Thoracic aorta (tissue), 2 donors: Measurements from ENCODE around the gene PKP4. TPM values are rescaled to one million over a fixed set of nuclear protein-coding genes. Genes with fewer than 3 reads are reported as not detected.

ENCODE experiments used
- ATAC-seq: fragments of 150-250 bp; one replicate; pipeline ENCODE4 v1.8.0; 2017; ENCODE audit warnings: low read depth; ENCODE audit not compliant: insufficient number of reproducible peaks, low FRiP score
- DNase-seq: peaks from one replicate; pipeline ENCODE4 v3.0.0-alpha.2; 2020; ENCODE audit warnings: low spot score
- H3K27ac ChIP-seq, 2 donors: fragments of 200-600 bp; sonication (generic); 1 replicate in 1 of 2; 2 replicates in 1 of 2; pipeline ENCODE4 v1.5.1; 2016; ENCODE audit warnings: mild to moderate bottlenecking in 2 of 2, moderate library complexity in 2 of 2
- H3K27me3 ChIP-seq: fragments of 200-600 bp; sonication (generic); replicated peaks from 2 replicates; pipeline ENCODE4 v1.6.0; 2016; ENCODE audit warnings: mild to moderate bottlenecking; ENCODE audit not compliant: insufficient read depth
- H3K36me3 ChIP-seq: fragments of 200-600 bp; sonication (generic); one replicate; pipeline ENCODE4 v1.5.1; 2016
- H3K4me1 ChIP-seq, 2 donors: fragments of 200-600 bp; sonication (generic); 1 replicate in 1 of 2; 2 replicates in 1 of 2; pipeline versions ENCODE4 v1.5.1 to v1.6.0; 2016; ENCODE audit warnings: low read depth in 2 of 2, mild to moderate bottlenecking in 1 of 2; ENCODE audit not compliant: control insufficient read depth in 1 of 2
- H3K4me3 ChIP-seq: fragments of 200-600 bp; sonication (generic); 2 replicates; pipeline ENCODE4 v1.5.1; 2016; ENCODE audit warnings: mild to moderate bottlenecking
- H3K9me3 ChIP-seq: fragments of 200-600 bp; sonication (generic); 2 replicates; pipeline ENCODE4 v1.5.1; 2016
- CTCF ChIP-seq: fragments of 200-600 bp; sonication (generic); IDR thresholded peaks from one replicate; pipeline ENCODE4 v1.5.1; 2019; ENCODE audit warnings: antibody characterized with exemption
- total RNA-seq, 2 donors: library from RNA; depleted of rRNA; stranded (reverse); fragments of >200 nt; gene quantifications; one replicate each; pipeline versions ENCODE4 v1.1.0 to v1.2.3, GENCODE V29; 2016

PKP4 gene
- total RNA-seq, 2 donors from 2014 or later, result 28.0 to 49.1 TPM

GRCh38 chr2:158543957-158544356 lies 87.2 kb downstream of the PKP4 start:
- Histone ChIP-seq H3K27ac (no peak overlapping the region), H3K36me3 (peaks cover 5% of the 10 kb centered on the region), H3K4me1 (peaks cover 7 to 9% of the 10 kb centered on the region in 2 donors), H3K4me3 (no peak overlapping the region), H3K27me3 (no peaks in the 10 kb centered on the region), H3K9me3 (no peaks in the 10 kb centered on the region)
- ATAC-seq, result no peak
- DNase-seq, result no peak
- no peak for TF ChIP-seq CTCF

GRCh38 chr2:158544998-158545397 lies 88.2 kb downstream of the PKP4 start:
- H3K27ac ChIP-seq, result no peak overlapping the region
- H3K27me3 ChIP-seq, result no peaks in the 10 kb centered on the region
- DNase-seq, result no peak
- H3K9me3 ChIP-seq, result no peaks in the 10 kb centered on the region
- H3K36me3 ChIP-seq, result peaks cover 5% of the 10 kb centered on the region
- ATAC-seq, result no peak
- no peak overlapping the region for H3K4me3 ChIP-seq
- no peak for TF ChIP-seq CTCF
- no peaks in the 10 kb centered on the region for H3K4me1 ChIP-seq

- Histone ChIP-seq H3K4me3 (no peak overlapping the region), H3K27ac (no peak overlapping the region), H3K9me3 (no peaks in the 10 kb centered on the region), H3K27me3 (no peaks in the 10 kb centered on the region), H3K36me3 (peaks cover 5% of the 10 kb centered on the region), H3K4me1 (no peaks in the 10 kb centered on the region)
- TF ChIP-seq CTCF, result no peak
- no peak for ATAC-seq
- DNase-seq, result no peak
These were observed 89.8 kb downstream of the PKP4 start for GRCh38 chr2:158546412-158547144.

GRCh38 chr2:158553257-158553656 lies 96.5 kb downstream of the PKP4 start:
- Histone ChIP-seq H3K4me3 (no peak overlapping the region), H3K27me3 (no peaks in the 10 kb centered on the region), H3K36me3 (peaks cover 5% of the 10 kb centered on the region), H3K27ac (no peak overlapping the region), H3K9me3 (no peaks in the 10 kb centered on the region), H3K4me1 (no peaks in the 10 kb centered on the region)
- ATAC-seq (no peak), DNase-seq (no peak)
- no peak for TF ChIP-seq CTCF

GRCh38 chr2:158554996-158555395 lies 98.2 kb downstream of the PKP4 start:
- no peaks in the 10 kb centered on the region for H3K4me1 ChIP-seq
- no peak overlapping the region for H3K27ac ChIP-seq
- no peak for TF ChIP-seq CTCF
- no peaks in the 10 kb centered on the region for H3K36me3 ChIP-seq
- H3K4me3 ChIP-seq, result no peak overlapping the region
- DNase-seq, result no peak
- no peaks in the 10 kb centered on the region for H3K27me3 ChIP-seq
- ATAC-seq, result no peak
- H3K9me3 ChIP-seq, result no peaks in the 10 kb centered on the region
